Measurements from ENCODE around the gene MAP1LC3A. TPM values are rescaled to one million over a fixed set of nuclear protein-coding genes. Genes with fewer than 3 reads are reported as not detected.
A peak's percentile ranks its signal among the peaks of the same experiment; 100 is the strongest.

Gene MAP1LC3A
- polyA plus RNA-seq, 1 experiment: 15.9 TPM

GRCh38 chr20:34600892-34601653, 42.6 kb downstream of the MAP1LC3A start:
- ChIA-PET CTCF (interaction anchor here (0.6 kb wide), 1 partner anchor 107 kb away, joined by 3 read pairs; no protein-coding TSS in a partner anchor), POLR2A (no interaction called here)
- Histone ChIP-seq H3K27me3 (ENCODE audit: control insufficient read depth, insufficient read depth, low read length) (no peaks in the 10 kb centered on the region), H3K4me3 (ENCODE audit: low read depth, low read length) (no peak overlapping the region), H3K27ac (ENCODE audit: low read depth, low read length) (no peak overlapping the region), H3K9me3 (ENCODE audit: control insufficient read depth, insufficient read depth, low read length) (no peaks in the 10 kb centered on the region)
- no peak for DNase-seq (ENCODE audit: low read depth, low spot score)
- no peak for TF ChIP-seq CTCF (IDR thresholded peaks at IDR 0.05; ENCODE audit: low read depth, low read length)

- no peaks in the 10 kb centered on the region for H3K9me3 ChIP-seq (ENCODE audit: control insufficient read depth, insufficient read depth, low read length)
- no peak overlapping the region for H3K27ac ChIP-seq (ENCODE audit: low read depth, low read length)
- CTCF ChIA-PET: no interaction called here
- DNase-seq (ENCODE audit: low read depth, low spot score): peak; percentile 50
- no peak overlapping the region for H3K4me3 ChIP-seq (ENCODE audit: low read depth, low read length)
- no peak for TF ChIP-seq CTCF (IDR thresholded peaks at IDR 0.05; ENCODE audit: low read depth, low read length)
- H3K27me3 ChIP-seq (ENCODE audit: control insufficient read depth, insufficient read depth, low read length): no peaks in the 10 kb centered on the region
- POLR2A ChIA-PET: no interaction called here
These were observed 46.7 kb downstream of the MAP1LC3A start for GRCh38 chr20:34604980-34605788.

GRCh38 chr20:34607066-34607465, 48.5 kb downstream of the MAP1LC3A start:
- CTCF ChIA-PET: no interaction called here
- POLR2A ChIA-PET: no interaction called here
- no peak for DNase-seq (ENCODE audit: low read depth, low spot score)
- H3K9me3 ChIP-seq (ENCODE audit: control insufficient read depth, insufficient read depth, low read length): no peaks in the 10 kb centered on the region
- no peak overlapping the region for H3K27ac ChIP-seq (ENCODE audit: low read depth, low read length)
- TF ChIP-seq CTCF (IDR thresholded peaks at IDR 0.05; ENCODE audit: low read depth, low read length): no peak
- H3K27me3 ChIP-seq (ENCODE audit: control insufficient read depth, insufficient read depth, low read length): no peaks in the 10 kb centered on the region
- no peak overlapping the region for H3K4me3 ChIP-seq (ENCODE audit: low read depth, low read length)

Small RNA genes lying within 50 kb of the gene (small RNA-seq; reads per million reads assigned to genes)
- gene RF00019 (ENCODE audit: insufficient read length, low read depth): not detected

Other genes starting within 250 kb of the MAP1LC3A start
- 20.3 and 23.2 TPM in 2 replicates for gene ITCH, start 195.4 kb upstream of the MAP1LC3A start, polyA plus RNA-seq (2011; rRNA removed)
- 256 and 325 TPM in 2 replicates for gene DYNLRB1, start 42.3 kb upstream of the MAP1LC3A start, polyA plus RNA-seq (2011; rRNA removed)
- gene PIGU, start 118.4 kb downstream of the MAP1LC3A start, polyA plus RNA-seq (2011; rRNA removed): 42.2 and 54.8 TPM in 2 replicates
- 5.9 and 8.6 TPM in 2 replicates for gene TP53INP2, start 145.6 kb downstream of the MAP1LC3A start, polyA plus RNA-seq (2011; rRNA removed)